Measurements from ENCODE around the gene TLL2. TPM values are rescaled to one million over a fixed set of nuclear protein-coding genes. Genes with fewer than 3 reads are reported as not detected.

TLL2 gene
- total and polyA plus RNA-seq, 2 experiments from 2014 or later, result 2.6 to 3.0 TPM

GRCh38 chr10:96431211-96431970 is 82.3 kb downstream of the TLL2 start:
- DNase-seq (ENCODE audit: low spot score), result no peak
- TF ChIP-seq STAT1 (IDR thresholded peaks at IDR 0.05; ENCODE audit: unreplicated experiment), result no peak
- no peaks in the 10 kb centered on the region for H3K79me2 ChIP-seq (replicated peaks; ENCODE audit: insufficient read depth)
- peaks cover 6% of the 10 kb centered on the region for H3K4me1 Mint-ChIP-seq
- peaks cover 6% of the 10 kb centered on the region; the same call in 2 of the 3 replicates for H3K36me3 Mint-ChIP-seq (ENCODE audit: low read depth)
- no peaks in the 10 kb centered on the region; the same call in 1 of the 2 replicates for H3K9me2 ChIP-seq (ENCODE audit: insufficient read depth)
- no peaks in the 10 kb centered on the region for H3K27me3 Mint-ChIP-seq (ENCODE audit: insufficient read depth, low read depth, poor library complexity)
- H4K20me1 ChIP-seq (replicated peaks; ENCODE audit: insufficient read depth), result no peaks in the 10 kb centered on the region
- peaks cover 10% of the 10 kb centered on the region; the same call in 2 of the 3 replicates for H3K9me3 Mint-ChIP-seq
- ATAC-seq, result peak; percentile 40; the same call in 2 of the 3 replicates
- no peak overlapping the region for H3K4me2 ChIP-seq
- H3K27ac ChIP-seq (ENCODE audit: low read depth), result no peak overlapping the region
- H2AFZ ChIP-seq, result no peak overlapping the region
- H3K27ac Mint-ChIP-seq, result no peak overlapping the region
- no peaks in the 10 kb centered on the region for H3K36me3 ChIP-seq (ENCODE audit: insufficient read depth)
- no peaks in the 10 kb centered on the region for H3F3A ChIP-seq (replicated peaks; ENCODE audit: low read depth)
- no peak overlapping the region for H3K4me3 ChIP-seq
- no peak overlapping the region for H3K4me3 Mint-ChIP-seq
- no peaks in the 10 kb centered on the region for H3K27me3 ChIP-seq (ENCODE audit: insufficient read depth)
- H3K4me1 ChIP-seq (ENCODE audit: insufficient read depth), result no peaks in the 10 kb centered on the region

- Histone ChIP-seq H3K4me2 (no peak overlapping the region), H2AFZ (no peak overlapping the region)
Measured at GRCh38 chr10:96427291-96427690, 86.4 kb downstream of the TLL2 start.

GRCh38 chr10:96422525-96422924 is 91.2 kb downstream of the TLL2 start:
- H3K4me3 Mint-ChIP-seq, result no peak overlapping the region
- Histone ChIP-seq H3K79me2 (replicated peaks; ENCODE audit: insufficient read depth) (no peaks in the 10 kb centered on the region), H2AFZ (no peak overlapping the region), H3K4me1 (ENCODE audit: insufficient read depth) (no peaks in the 10 kb centered on the region), H3K9me2 (ENCODE audit: insufficient read depth) (no peaks in the 10 kb centered on the region), H3K27ac (ENCODE audit: low read depth) (no peak overlapping the region), H3K4me2 (no peak overlapping the region), H3F3A (replicated peaks; ENCODE audit: low read depth) (no peaks in the 10 kb centered on the region), H3K36me3 (ENCODE audit: insufficient read depth) (no peaks in the 10 kb centered on the region), H3K4me3 (no peak overlapping the region), H3K27me3 (ENCODE audit: insufficient read depth) (no peaks in the 10 kb centered on the region), H4K20me1 (replicated peaks; ENCODE audit: insufficient read depth) (no peaks in the 10 kb centered on the region)
- H3K4me1 Mint-ChIP-seq, result peaks cover 4% of the 10 kb centered on the region; the same call in 2 of the 3 replicates
- no peaks in the 10 kb centered on the region; the same call in 2 of the 3 replicates for H3K9me3 Mint-ChIP-seq
- H3K27ac Mint-ChIP-seq, result no peak overlapping the region
- no peaks in the 10 kb centered on the region for H3K36me3 Mint-ChIP-seq (ENCODE audit: low read depth)
- ATAC-seq (no peak), DNase-seq (ENCODE audit: low spot score) (no peak)
- no peaks in the 10 kb centered on the region for H3K27me3 Mint-ChIP-seq (ENCODE audit: insufficient read depth, low read depth, poor library complexity)
- no peak for TF ChIP-seq STAT1 (IDR thresholded peaks at IDR 0.05; ENCODE audit: unreplicated experiment)
- no peak for TF ChIP-seq REST (IDR thresholded peaks at IDR 0.05; ENCODE audit: unreplicated experiment)
- no peak for TF ChIP-seq CREB1 (CRISPR knock-in tag; IDR thresholded peaks at IDR 0.05; ENCODE audit: low read depth)

More at GRCh38 chr10:96427291-96427690, 86.4 kb downstream of the TLL2 start:
- Histone ChIP-seq H3K9me2 (ENCODE audit: insufficient read depth) (no peaks in the 10 kb centered on the region; the same call in 1 of the 2 replicates), H3K4me3 (no peak overlapping the region), H3K27me3 (ENCODE audit: insufficient read depth) (no peaks in the 10 kb centered on the region), H3K36me3 (ENCODE audit: insufficient read depth) (no peaks in the 10 kb centered on the region), H4K20me1 (replicated peaks; ENCODE audit: insufficient read depth) (no peaks in the 10 kb centered on the region), H3F3A (replicated peaks; ENCODE audit: low read depth) (no peaks in the 10 kb centered on the region), H3K79me2 (replicated peaks; ENCODE audit: insufficient read depth) (no peaks in the 10 kb centered on the region), H3K4me1 (ENCODE audit: insufficient read depth) (no peaks in the 10 kb centered on the region), H3K27ac (ENCODE audit: low read depth) (no peak overlapping the region)
- H3K27ac Mint-ChIP-seq, result no peak overlapping the region
- peaks cover 10% of the 10 kb centered on the region for H3K4me1 Mint-ChIP-seq
- no peak overlapping the region for H3K4me3 Mint-ChIP-seq
- no peak for TF ChIP-seq POLR2AphosphoS5 (IDR thresholded peaks at IDR 0.05; ENCODE audit: low read depth)
- no peak for TF ChIP-seq NANOG (IDR thresholded peaks at IDR 0.05; ENCODE audit: borderline replicate concordance)
- TF ChIP-seq ZNF331 (CRISPR knock-in tag; IDR thresholded peaks at IDR 0.05; ENCODE audit: low read depth), result no peak
- no peak for TF ChIP-seq EZH2 (IDR thresholded peaks at IDR 0.05; ENCODE audit: low read depth, unreplicated experiment)
- no peak for TF ChIP-seq JUNB (IDR thresholded peaks at IDR 0.05; ENCODE audit: unreplicated experiment)
- TF ChIP-seq ZNF114 (CRISPR knock-in tag; IDR thresholded peaks at IDR 0.05), result no peak
- ATAC-seq (no peak), DNase-seq (ENCODE audit: low spot score) (no peak)
- no peaks in the 10 kb centered on the region; the same call in 2 of the 3 replicates for H3K9me3 Mint-ChIP-seq
- no peaks in the 10 kb centered on the region; the same call in 2 of the 3 replicates for H3K36me3 Mint-ChIP-seq (ENCODE audit: low read depth)
- H3K27me3 Mint-ChIP-seq (ENCODE audit: insufficient read depth, low read depth, poor library complexity), result no peaks in the 10 kb centered on the region
